Measurements from ENCODE around the gene SEMA3A.
A peak's percentile ranks its signal among the peaks of the same experiment; 100 is the strongest.

The SEMA3A gene

GRCh38 chr7:84112771-84113170, 81.8 kb downstream of the SEMA3A start:
- ATAC-seq, result 0 out of 3 replicates have a peak, but pooled peaks have one; percentile 32
- TF ChIP-seq PPARA (CRISPR knock-in tag; IDR thresholded peaks at IDR 0.05; ENCODE audit: borderline replicate concordance) (no peak), TCF4 (CRISPR knock-in tag; IDR thresholded peaks at IDR 0.05; ENCODE audit: borderline replicate concordance) (no peak), SNAI2 (CRISPR knock-in tag; IDR thresholded peaks at IDR 0.05) (no peak), ZNF565 (CRISPR knock-in tag; conservative IDR thresholded peaks at IDR 0.05; ENCODE audit: low read depth) (no peak), ZFP3 (CRISPR knock-in tag; IDR thresholded peaks at IDR 0.05) (no peak), RARB (CRISPR knock-in tag; IDR thresholded peaks at IDR 0.05) (no peak), PATZ1 (CRISPR knock-in tag; IDR thresholded peaks at IDR 0.05; ENCODE audit: borderline replicate concordance) (no peak), ISL1 (CRISPR knock-in tag; IDR thresholded peaks at IDR 0.05) (no peak), BACH2 (CRISPR knock-in tag; IDR thresholded peaks at IDR 0.05; ENCODE audit: borderline replicate concordance) (no peak), ZNF70 (CRISPR knock-in tag; IDR thresholded peaks at IDR 0.05) (no peak), ZC3H10 (CRISPR knock-in tag; IDR thresholded peaks at IDR 0.05) (no peak), TSHZ2 (CRISPR knock-in tag; IDR thresholded peaks at IDR 0.05) (no peak), CSDC2 (CRISPR knock-in tag; IDR thresholded peaks at IDR 0.05) (no peak), OSR1 (CRISPR knock-in tag; IDR thresholded peaks at IDR 0.05) (no peak), ARNTL (CRISPR knock-in tag; IDR thresholded peaks at IDR 0.05; ENCODE audit: borderline replicate concordance, low read depth) (no peak), POU6F1 (CRISPR knock-in tag; IDR thresholded peaks at IDR 0.05; ENCODE audit: borderline replicate concordance, low read depth) (no peak), CREB5 (CRISPR knock-in tag; IDR thresholded peaks at IDR 0.05; ENCODE audit: low read depth) (no peak)

- TF ChIP-seq TCF4 (CRISPR knock-in tag; IDR thresholded peaks at IDR 0.05; ENCODE audit: borderline replicate concordance) (no peak), ZNF70 (CRISPR knock-in tag; IDR thresholded peaks at IDR 0.05) (no peak), ARNTL (CRISPR knock-in tag; IDR thresholded peaks at IDR 0.05; ENCODE audit: borderline replicate concordance, low read depth) (no peak), ZNF565 (CRISPR knock-in tag; conservative IDR thresholded peaks at IDR 0.05; ENCODE audit: low read depth) (no peak)
- no peak for ATAC-seq
Measured at GRCh38 chr7:84111842-84112241, 82.7 kb downstream of the SEMA3A start.

- no peak for ATAC-seq
- no peak for TF ChIP-seq ESRRG (CRISPR knock-in tag; IDR thresholded peaks at IDR 0.05)
- TF ChIP-seq ARNTL (CRISPR knock-in tag; IDR thresholded peaks at IDR 0.05; ENCODE audit: borderline replicate concordance, low read depth), result no peak
- TF ChIP-seq CSDC2 (CRISPR knock-in tag; IDR thresholded peaks at IDR 0.05), result no peak
- no peak for TF ChIP-seq ZFP3 (CRISPR knock-in tag; IDR thresholded peaks at IDR 0.05)
- no peak for TF ChIP-seq BACH2 (CRISPR knock-in tag; IDR thresholded peaks at IDR 0.05; ENCODE audit: borderline replicate concordance)
- TF ChIP-seq TSHZ2 (CRISPR knock-in tag; IDR thresholded peaks at IDR 0.05), result no peak
- TF ChIP-seq ISL1 (CRISPR knock-in tag; IDR thresholded peaks at IDR 0.05), result no peak
- TF ChIP-seq TCF4 (CRISPR knock-in tag; IDR thresholded peaks at IDR 0.05; ENCODE audit: borderline replicate concordance), result no peak
- TF ChIP-seq PPARA (CRISPR knock-in tag; IDR thresholded peaks at IDR 0.05; ENCODE audit: borderline replicate concordance), result no peak
- TF ChIP-seq ZNF565 (CRISPR knock-in tag; conservative IDR thresholded peaks at IDR 0.05; ENCODE audit: low read depth), result no peak
Measured at GRCh38 chr7:84110400-84110799, 84.2 kb downstream of the SEMA3A start.
